HCT116 (cell line): ENCODE measurements around the gene TNS3. TPM values are rescaled to one million over a fixed set of nuclear protein-coding genes. Genes with fewer than 3 reads are reported as not detected.

Source experiments
- ATAC-seq: fragments of 200-7000 bp; cut with Tn5 transposase; 2 replicates; pipeline ENCODE4 v1.9.1; 2020; ENCODE audit warnings: mild to moderate bottlenecking, moderate library complexity
- BruUV-seq: library from RNA; stranded (reverse); fragments of 400-500 nt; replicated peaks from 2 replicates; lab custom pipeline; 2021; lab: Mats Ljungman, UMichigan
- CTCF ChIA-PET: fragments of 300-600 bp; sonication (Branson Sonifier 250); formaldehyde crosslinking; loops from one replicate; lab custom pipeline; 2021; ENCODE audit warnings: antibody characterized with exemption; lab: Charles Lee
- POLR2A ChIA-PET: fragments of 300-600, 350-600 bp; sonication (Branson Sonifier 250); formaldehyde crosslinking; loops from one replicate; lab custom pipeline; 2021; ENCODE audit warnings: antibody characterized with exemption; lab: Charles Lee
- RAD21 ChIA-PET, 2 experiments: fragments of 300-600 bp; sonication (Branson Sonifier 250); formaldehyde crosslinking; loops; one replicate each; lab custom pipeline; 2023; ENCODE audit warnings: low total read pairs in 2 of 2; ENCODE audit not compliant: uncharacterized antibody in 2 of 2, unreplicated experiment in 2 of 2, low non-redundant PET in 1 of 2; lab: Charles Lee
- DNase-seq: peaks from one replicate; pipeline ENCODE4 v3.0.0-alpha.2; 2010; ENCODE audit warnings: low read depth, low spot score
- H2AFZ ChIP-seq: fragments of 200-600 bp; shearing (Covaris generic), sonication (generic); 2 replicates; pipeline ENCODE4 v1.6.1; 2017; ENCODE audit warnings: low read depth, mixed run types, mixed read lengths, antibody characterized with exemption, low read length; ENCODE audit not compliant: poor library complexity, severe bottlenecking
- H3K27ac ChIP-seq: 2 replicates; pipeline ENCODE4 v1.5.1; 2012; ENCODE audit warnings: low read depth, low read length
- H3K27me3 ChIP-seq: fragments of 200-600 bp; sonication (generic); 2 replicates; pipeline ENCODE4 v1.6.1; 2016; ENCODE audit warnings: mixed run types, low read length, mixed read lengths; ENCODE audit not compliant: insufficient read depth
- H3K36me3 ChIP-seq, 2 experiments: fragments of 200-500 bp in 1 of 2; fragments of 200-600 bp in 1 of 2; sonication (Bioruptor generic) in 1 of 2; sonication (generic) in 1 of 2; 2 replicates each; pipeline versions ENCODE4 v1.5.1 to v1.6.1; 2014 to 2016; ENCODE audit warnings: low read length in 2 of 2, inconsistent platforms in 1 of 2, mixed read lengths in 1 of 2, mixed run types in 1 of 2; ENCODE audit not compliant: insufficient read depth in 2 of 2, control insufficient read depth in 1 of 2
- H3K4me1 ChIP-seq, 2 experiments: fragments of 200-600 bp in 1 of 2; sonication (generic) in 1 of 2; 2 replicates each; pipeline versions ENCODE4 v1.5.1 to v1.6.1; 2012 to 2017; ENCODE audit warnings: low read length in 2 of 2, inconsistent platforms in 1 of 2, mild to moderate bottlenecking in 1 of 2, mixed read lengths in 1 of 2, mixed run types in 1 of 2, moderate library complexity in 1 of 2; ENCODE audit not compliant: insufficient read depth in 2 of 2, control insufficient read depth in 1 of 2
- H3K4me2 ChIP-seq: fragments of 200-600 bp; sonication (generic); 2 replicates; pipeline ENCODE4 v1.6.1; 2017; ENCODE audit warnings: mixed run types, low read length, mixed read lengths
- H3K4me3 ChIP-seq, 2 experiments: fragments of 200-600 bp in 1 of 2; sonication (generic) in 1 of 2; replicated peaks in 1 of 2; 2 replicates each; pipeline ENCODE4 v1.5.1; 2011 to 2016; ENCODE audit warnings: low read length in 2 of 2, control low read depth in 1 of 2, low read depth in 1 of 2, mild to moderate bottlenecking in 1 of 2, mixed read lengths in 1 of 2, mixed run types in 1 of 2
- H3K79me2 ChIP-seq: fragments of 200-600 bp; sonication (generic); 2 replicates; pipeline ENCODE4 v1.6.1; 2017; ENCODE audit warnings: mild to moderate bottlenecking, mixed run types, low read length, moderate library complexity, mixed read lengths; ENCODE audit not compliant: insufficient read depth
- H3K9ac ChIP-seq: fragments of 200-600 bp; sonication (generic); 2 replicates; pipeline ENCODE4 v1.6.1; 2016; ENCODE audit warnings: low read length, mixed read lengths
- H3K9me2 ChIP-seq: fragments of 200-600 bp; sonication (generic), shearing (Covaris generic); 2 replicates; pipeline ENCODE4 v1.6.1; 2017; ENCODE audit warnings: mixed run types, mild to moderate bottlenecking, moderate library complexity; ENCODE audit not compliant: insufficient read depth
- H3K9me3 ChIP-seq, 2 experiments: fragments of 200-500 bp in 1 of 2; fragments of 200-600 bp in 1 of 2; sonication (Bioruptor generic) in 1 of 2; sonication (generic) in 1 of 2; 2 replicates each; pipeline ENCODE4 v1.6.1; 2014 to 2017; ENCODE audit warnings: low read length in 2 of 2, mixed read lengths in 2 of 2, inconsistent platforms in 1 of 2, low read depth in 1 of 2, mild to moderate bottlenecking in 1 of 2, mixed run types in 1 of 2, moderate library complexity in 1 of 2; ENCODE audit not compliant: control insufficient read depth in 1 of 2, insufficient read depth in 1 of 2
- H4K20me1 ChIP-seq: fragments of 200-600 bp; sonication (generic), shearing (Covaris generic); 2 replicates; pipeline ENCODE4 v1.6.1; 2017; ENCODE audit warnings: mixed run types, mild to moderate bottlenecking, moderate library complexity; ENCODE audit not compliant: insufficient read depth
- ATF3 ChIP-seq: IDR thresholded peaks from 2 replicates; pipeline ENCODE4 v1.6.1; 2012
- CEBPB ChIP-seq: IDR thresholded peaks from 2 replicates; pipeline ENCODE4 v1.6.1; 2012; ENCODE audit warnings: low read depth
- CTCF ChIP-seq, 3 experiments: fragments of 200-600 bp in 1 of 3; sonication (generic) in 1 of 3; IDR thresholded peaks in 2 of 3; conservative IDR thresholded peaks in 1 of 3; 2 replicates each; pipeline ENCODE4 v1.5.1; 2012 to 2017; ENCODE audit warnings: low read depth in 2 of 3, low read length in 2 of 3, antibody characterized with exemption in 1 of 3, borderline replicate concordance in 1 of 3, control low read depth in 1 of 3, mild to moderate bottlenecking in 1 of 3, mixed read lengths in 1 of 3, mixed run types in 1 of 3, moderate library complexity in 1 of 3; ENCODE audit not compliant: insufficient read depth in 1 of 3
- EGR1 ChIP-seq: IDR thresholded peaks from 2 replicates; pipeline ENCODE4 v1.6.1; 2012; ENCODE audit warnings: low read depth
- ELF1 ChIP-seq: IDR thresholded peaks from 2 replicates; pipeline ENCODE4 v1.6.1; 2012; ENCODE audit warnings: low read depth, borderline replicate concordance
- EZH2 ChIP-seq: fragments of 200-600 bp; sonication (generic); IDR thresholded peaks from 2 replicates; pipeline ENCODE4 v1.6.1; 2017; ENCODE audit warnings: antibody characterized with exemption, mixed run types
- FOSL1 ChIP-seq: IDR thresholded peaks from 2 replicates; pipeline ENCODE4 v1.6.1; 2012; ENCODE audit warnings: low read depth
- JUND ChIP-seq: IDR thresholded peaks from 2 replicates; pipeline ENCODE4 v1.6.1; 2012
- MAX ChIP-seq: IDR thresholded peaks from 2 replicates; pipeline ENCODE4 v1.6.1; 2012
- RAD21 ChIP-seq: IDR thresholded peaks from 2 replicates; pipeline ENCODE4 v1.6.1; 2012; ENCODE audit warnings: low read depth, mild to moderate bottlenecking
- SIN3A ChIP-seq: IDR thresholded peaks from 2 replicates; pipeline ENCODE4 v1.6.1; 2012; ENCODE audit warnings: low read depth
- SRF ChIP-seq: IDR thresholded peaks from 2 replicates; pipeline ENCODE4 v1.6.1; 2012; ENCODE audit warnings: low read depth
- TCF7L2 ChIP-seq: IDR thresholded peaks from 2 replicates; pipeline ENCODE4 v1.7.0; 2011; ENCODE audit warnings: borderline replicate concordance, inconsistent platforms; ENCODE audit not compliant: insufficient read depth, insufficient read length; ENCODE audit errors: extremely low read depth
- YY1 ChIP-seq: IDR thresholded peaks from 2 replicates; pipeline ENCODE4 v1.6.1; 2011; ENCODE audit warnings: low read length, low read depth, moderate library complexity, mild to moderate bottlenecking; ENCODE audit not compliant: insufficient replicate concordance; ENCODE audit errors: extremely low read depth
- ZFX ChIP-seq: fragments of 450-650 bp; IDR thresholded peaks from 2 replicates; pipeline ENCODE4 v1.6.1; 2017
- ZNF274 ChIP-seq: fragments of 200-500 bp; sonication (Bioruptor generic); IDR thresholded peaks from 2 replicates; pipeline ENCODE4 v1.6.1; 2014; ENCODE audit warnings: mild to moderate bottlenecking, low read depth, low read length, inconsistent platforms
- intact Hi-C: fragments of 100-400 bp; cut with micrococcal nuclease; formaldehyde crosslinking; loops from 2 replicates; pipeline ENCODE4 v1.10.0; 2022
- total RNA-seq: library from RNA; stranded (reverse); gene quantifications from one replicate; pipeline ENCODE4 v1.2.1, GENCODE V29; 2021; ENCODE audit not compliant: unreplicated experiment

TNS3 gene
- total RNA-seq, 1 experiment from 2014 or later, result 9.1 TPM

DNA sequence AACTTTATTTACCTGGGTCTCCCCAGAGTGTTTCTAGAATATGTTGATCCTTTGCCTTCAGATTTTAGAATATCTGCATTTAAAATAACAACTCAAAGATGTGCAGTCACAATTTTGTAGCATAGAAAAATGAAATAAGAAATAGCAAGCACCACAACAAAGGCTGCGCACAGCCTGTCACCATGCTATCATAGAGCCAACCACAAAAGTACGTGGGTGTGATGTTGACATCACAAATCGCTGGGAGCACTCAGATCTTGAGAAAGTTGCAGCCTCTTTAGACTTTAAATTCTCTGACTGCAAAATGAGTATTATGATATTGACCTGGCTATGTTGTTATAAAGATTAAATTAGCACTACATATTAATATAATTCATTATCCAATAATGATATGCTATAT, 177.9 kb downstream of the TNS3 start (continued):
- TF ChIP-seq ATF3, result no peak
- TF ChIP-seq CEBPB, result no peak
- TF ChIP-seq ELF1, result no peak
- TF ChIP-seq CTCF (IDR thresholded peaks at IDR 0.05 in 2 of 3, conservative IDR thresholded peaks at IDR 0.05 in 1 of 3; ENCODE audit: borderline replicate concordance in 1 of 3, insufficient read depth in 1 of 3, low read depth in 2 of 3, low read length in 2 of 3), result no peak
- TF ChIP-seq EZH2, result no peak

DNA sequence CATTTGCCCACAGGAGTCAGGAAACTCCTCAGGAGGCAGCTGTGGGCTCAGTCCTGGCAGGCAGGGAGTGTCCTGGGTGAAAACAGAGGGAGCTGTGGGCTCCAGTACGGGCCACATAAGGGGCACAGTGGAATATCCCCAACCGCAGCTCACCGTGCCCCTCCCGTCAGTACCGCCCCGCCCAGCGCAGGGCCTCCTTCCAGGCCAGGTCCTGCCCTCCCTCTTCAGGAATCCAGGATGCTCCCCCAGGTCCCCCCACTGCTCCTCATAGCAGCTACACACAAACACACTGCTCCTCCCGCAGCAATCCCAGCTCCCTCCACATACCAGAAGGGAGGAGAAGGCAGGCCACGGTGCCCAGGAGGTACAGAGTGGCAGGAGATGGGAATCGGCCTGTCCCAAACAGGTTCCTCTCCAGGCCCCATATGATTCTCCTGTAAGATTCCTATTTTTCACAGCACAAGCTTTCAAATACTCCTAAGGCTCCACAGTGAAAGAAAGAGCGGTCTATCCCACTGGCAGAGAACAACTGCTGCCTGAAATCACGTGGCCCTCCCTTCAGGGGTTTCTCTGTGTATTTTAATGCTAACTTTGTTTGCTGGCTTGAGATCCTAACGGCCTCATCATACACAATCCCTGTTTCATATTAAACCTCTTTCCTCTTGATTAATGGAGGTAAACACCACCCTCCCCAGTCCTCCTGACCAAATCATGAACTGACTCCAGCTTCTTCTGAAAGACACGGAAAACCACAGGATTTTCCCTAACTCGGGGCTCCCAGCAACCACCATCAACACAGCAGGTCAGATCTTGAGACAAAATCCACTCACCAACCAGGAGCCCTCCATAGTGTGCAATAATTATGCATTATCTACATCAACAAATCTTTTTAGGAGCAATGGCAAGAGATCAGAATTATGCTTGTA, 178.7 kb downstream of the TNS3 start:
- H3K79me2 ChIP-seq, result no peaks in the 10 kb centered on the region
- H3K9ac ChIP-seq, result no peak overlapping the region
- no peak overlapping the region for H2AFZ ChIP-seq
- H3K4me1 ChIP-seq, result no peaks in the 10 kb centered on the region; a peak in 1 of 4 replicates
- H3K9me3 ChIP-seq, result no peaks in the 10 kb centered on the region
- no peak overlapping the region for H3K4me3 ChIP-seq
- ChIA-PET RAD21 (no interaction called here), CTCF (no interaction called here), POLR2A (no interaction called here)
- H4K20me1 ChIP-seq, result no peaks in the 10 kb centered on the region
- no peaks in the 10 kb centered on the region for H3K9me2 ChIP-seq
- no peaks in the 10 kb centered on the region for H3K27me3 ChIP-seq
- DNase-seq (no peak), ATAC-seq (no peak)
- TF ChIP-seq YY1, result no peak
- no peak for TF ChIP-seq ATF3
- TF ChIP-seq SIN3A, result no peak
- no peak for TF ChIP-seq ELF1
- no peak for TF ChIP-seq MAX
- no peak for TF ChIP-seq CTCF (IDR thresholded peaks at IDR 0.05 in 2 of 3, conservative IDR thresholded peaks at IDR 0.05 in 1 of 3; ENCODE audit: borderline replicate concordance in 1 of 3, insufficient read depth in 1 of 3, low read depth in 2 of 3, low read length in 2 of 3)
- no peak for TF ChIP-seq FOSL1
- TF ChIP-seq EGR1, result no peak
- TF ChIP-seq RAD21, result no peak
- no peak for TF ChIP-seq SRF
- no peak for TF ChIP-seq ZFX
- TF ChIP-seq TCF7L2, result no peak
- no peak for TF ChIP-seq ZNF274
- no peak for TF ChIP-seq JUND
- no peak overlapping the region for H3K4me2 ChIP-seq
- H3K36me3 ChIP-seq, result no peaks in the 10 kb centered on the region
- BruUV-seq, result no TSS peak
- no peak overlapping the region for H3K27ac ChIP-seq
- intact Hi-C loops, result no loop called here
